Immature natural killer cell (primary cell): ENCODE data around the gene CRHR2. TPM values are rescaled to one million over a fixed set of nuclear protein-coding genes. Genes with fewer than 3 reads are reported as not detected.
"Not testable (repeated sequence)": the region's sequence is repeated elsewhere in the genome, so short reads cannot be mapped to it uniquely, and the experiment has no call there.

ENCODE experiments used
- DNase-seq, 3 donors: peaks; one replicate each; pipeline ENCODE4 v3.0.0; 2022; ENCODE audit warnings: mixed read lengths in 1 of 3
- H3K27ac Mint-ChIP-seq, 6 donors: one replicate each; pipeline ENCODE4 v1.8.0; 2020; ENCODE audit warnings: mixed read lengths in 6 of 6, mild to moderate bottlenecking in 5 of 6, inconsistent platforms in 4 of 6, moderate library complexity in 3 of 6
- H3K27me3 Mint-ChIP-seq, 3 donors: one replicate each; pipeline ENCODE4 v1.8.0; 2020 to 2021; ENCODE audit warnings: low read depth in 3 of 3, mild to moderate bottlenecking in 3 of 3, mixed read lengths in 3 of 3, moderate library complexity in 3 of 3, inconsistent platforms in 1 of 3
- H3K36me3 Mint-ChIP-seq, 3 donors: one replicate each; pipeline ENCODE4 v1.8.0; 2020; ENCODE audit warnings: mixed read lengths in 3 of 3, inconsistent platforms in 2 of 3, mild to moderate bottlenecking in 2 of 3
- H3K4me1 Mint-ChIP-seq, 2 donors: one replicate each; pipeline ENCODE4 v1.8.0; 2020; ENCODE audit warnings: inconsistent platforms in 2 of 2, mild to moderate bottlenecking in 2 of 2, mixed read lengths in 2 of 2, moderate library complexity in 1 of 2
- H3K4me3 Mint-ChIP-seq, 5 donors: one replicate each; pipeline ENCODE4 v1.8.0; 2020; ENCODE audit warnings: mild to moderate bottlenecking in 5 of 5, mixed read lengths in 5 of 5, inconsistent platforms in 3 of 5, moderate library complexity in 3 of 5
- H3K9me3 Mint-ChIP-seq, 6 donors: one replicate each; pipeline ENCODE4 v1.8.0; 2020; ENCODE audit warnings: mild to moderate bottlenecking in 6 of 6, mixed read lengths in 6 of 6, inconsistent platforms in 4 of 6, moderate library complexity in 3 of 6
- polyA plus RNA-seq, 3 donors: library from polyadenylated mRNA; unstranded; fragments of 300-500 nt; fragmentation: Illumina TruSeq; gene quantifications; one replicate each; pipeline ENCODE4 v1.2.3, GENCODE V29; 2021

The CRHR2 gene
- polyA plus RNA-seq, 3 donors from 2014 or later, result not detected

DNA sequence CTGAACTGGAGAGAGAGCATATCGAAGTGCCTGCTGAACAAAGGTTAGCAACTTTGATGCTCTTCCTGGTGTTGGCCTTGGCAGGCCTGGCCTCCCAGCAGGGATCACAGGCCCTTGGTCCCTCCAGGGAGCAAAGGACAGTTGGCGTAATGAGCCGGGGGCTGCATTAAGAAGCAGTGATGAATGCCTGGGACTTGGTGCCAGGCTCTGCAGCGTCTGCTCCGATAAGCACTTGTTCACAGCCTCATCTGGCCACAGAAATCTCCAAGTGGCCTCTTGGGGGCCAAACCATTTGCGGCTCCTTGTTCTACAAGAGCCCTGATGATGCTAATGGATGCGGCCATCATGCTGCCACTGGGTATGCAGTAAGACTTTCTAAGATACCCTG is 31.8 kb downstream of the CRHR2 start:
- peaks cover 0 to 2% (median 0%) of the 10 kb centered on the region in 3 donors for H3K27me3 Mint-ChIP-seq
- H3K4me3 Mint-ChIP-seq, result no peak overlapping the region
- no peak overlapping the region for H3K27ac Mint-ChIP-seq
- DNase-seq, result no peak
- no peaks in the 10 kb centered on the region for H3K4me1 Mint-ChIP-seq
- H3K9me3 Mint-ChIP-seq, result no peaks in the 10 kb centered on the region
- H3K36me3 Mint-ChIP-seq, result peaks cover 0 to 11% (median 3%) of the 10 kb centered on the region in 3 donors

DNA sequence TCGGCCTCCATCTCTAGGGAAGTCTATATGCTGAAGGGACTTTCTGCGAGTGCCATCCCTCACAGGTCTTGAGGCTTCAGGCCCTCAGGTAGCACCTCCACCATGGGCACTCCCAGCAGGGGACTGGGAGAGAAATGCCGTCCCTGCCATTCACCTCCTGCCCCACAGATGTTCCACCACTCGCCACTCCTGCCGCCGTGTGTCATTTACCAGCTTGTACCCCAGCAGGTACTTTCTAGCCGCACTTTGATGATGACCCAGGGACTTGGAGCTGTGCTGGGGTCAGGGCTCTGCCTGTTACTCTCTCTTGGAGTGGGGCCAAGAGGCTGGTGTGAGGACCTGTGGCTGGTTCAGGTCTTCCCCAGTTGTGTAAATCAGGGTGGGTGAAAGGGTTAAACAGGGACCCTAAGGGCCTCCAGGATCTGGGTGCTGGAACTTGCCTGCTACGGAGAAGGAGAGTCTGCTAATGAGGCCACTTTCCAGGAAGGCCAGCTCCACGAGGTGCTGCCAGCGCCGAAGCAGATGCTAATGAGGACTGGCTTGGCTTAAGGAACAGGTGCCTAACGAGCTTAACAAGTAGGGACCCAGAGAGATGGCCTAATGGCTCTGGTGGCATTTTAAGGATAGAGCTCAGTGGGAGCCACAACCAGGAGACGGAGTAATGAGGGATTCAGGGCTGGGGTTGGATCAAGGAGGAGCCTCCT is 32.4 kb downstream of the CRHR2 start:
- peaks cover 0 to 15% (median 6%) of the 10 kb centered on the region in 3 donors for H3K36me3 Mint-ChIP-seq
- no peaks in the 10 kb centered on the region for H3K9me3 Mint-ChIP-seq
- peaks cover 0 to 2% (median 0%) of the 10 kb centered on the region in 3 donors for H3K27me3 Mint-ChIP-seq
- no peak overlapping the region for H3K27ac Mint-ChIP-seq
- DNase-seq, result no peak
- H3K4me1 Mint-ChIP-seq, result no peaks in the 10 kb centered on the region
- no peak overlapping the region for H3K4me3 Mint-ChIP-seq

DNA sequence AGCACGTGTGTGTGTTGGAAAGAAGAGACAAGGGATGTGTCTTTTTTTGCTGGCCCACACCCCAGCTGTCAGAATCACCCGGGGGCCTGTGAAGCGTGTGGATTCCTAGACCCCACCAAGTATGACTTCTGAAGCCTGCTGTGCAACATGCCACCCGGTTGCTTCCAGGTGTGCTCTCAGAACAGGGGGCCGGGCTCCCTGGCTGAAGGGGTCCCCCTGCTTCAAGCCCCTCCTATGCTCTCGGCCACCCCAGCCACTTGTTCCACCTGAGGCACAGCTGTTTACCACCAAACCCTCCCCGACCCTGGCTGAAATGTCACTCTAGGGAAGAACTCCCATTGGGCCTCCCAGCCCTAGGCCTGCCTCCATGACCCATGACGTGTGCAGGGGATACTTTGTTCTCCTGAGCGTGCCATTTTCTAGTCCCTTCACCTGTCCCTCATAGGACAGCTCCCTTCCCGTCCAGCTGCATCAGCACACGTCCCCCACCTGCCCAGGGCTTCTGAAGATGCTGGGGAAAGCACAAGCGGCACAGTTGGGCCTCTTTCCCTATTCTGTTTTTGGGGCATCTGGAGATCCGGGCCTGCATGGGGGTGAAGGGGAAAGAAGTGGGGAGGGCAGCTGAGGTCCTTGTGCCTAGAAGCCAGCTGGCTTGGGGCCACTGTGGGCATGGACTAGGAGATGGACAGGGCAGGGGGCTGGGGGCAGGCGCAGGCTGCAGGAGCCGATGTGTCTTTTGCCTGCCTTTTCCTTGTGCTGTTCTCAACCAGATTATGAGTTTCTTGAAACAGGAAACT is 33.3 kb downstream of the CRHR2 start:
- no peaks in the 10 kb centered on the region for H3K9me3 Mint-ChIP-seq
- no peak overlapping the region for H3K27ac Mint-ChIP-seq
- no peaks in the 10 kb centered on the region for H3K4me1 Mint-ChIP-seq
- DNase-seq, result no peak
- peaks cover 0 to 8% (median 7%) of the 10 kb centered on the region in 3 donors for H3K36me3 Mint-ChIP-seq
- no peak overlapping the region for H3K4me3 Mint-ChIP-seq
- H3K27me3 Mint-ChIP-seq, result peaks cover 0 to 2% (median 0%) of the 10 kb centered on the region in 3 donors

DNA sequence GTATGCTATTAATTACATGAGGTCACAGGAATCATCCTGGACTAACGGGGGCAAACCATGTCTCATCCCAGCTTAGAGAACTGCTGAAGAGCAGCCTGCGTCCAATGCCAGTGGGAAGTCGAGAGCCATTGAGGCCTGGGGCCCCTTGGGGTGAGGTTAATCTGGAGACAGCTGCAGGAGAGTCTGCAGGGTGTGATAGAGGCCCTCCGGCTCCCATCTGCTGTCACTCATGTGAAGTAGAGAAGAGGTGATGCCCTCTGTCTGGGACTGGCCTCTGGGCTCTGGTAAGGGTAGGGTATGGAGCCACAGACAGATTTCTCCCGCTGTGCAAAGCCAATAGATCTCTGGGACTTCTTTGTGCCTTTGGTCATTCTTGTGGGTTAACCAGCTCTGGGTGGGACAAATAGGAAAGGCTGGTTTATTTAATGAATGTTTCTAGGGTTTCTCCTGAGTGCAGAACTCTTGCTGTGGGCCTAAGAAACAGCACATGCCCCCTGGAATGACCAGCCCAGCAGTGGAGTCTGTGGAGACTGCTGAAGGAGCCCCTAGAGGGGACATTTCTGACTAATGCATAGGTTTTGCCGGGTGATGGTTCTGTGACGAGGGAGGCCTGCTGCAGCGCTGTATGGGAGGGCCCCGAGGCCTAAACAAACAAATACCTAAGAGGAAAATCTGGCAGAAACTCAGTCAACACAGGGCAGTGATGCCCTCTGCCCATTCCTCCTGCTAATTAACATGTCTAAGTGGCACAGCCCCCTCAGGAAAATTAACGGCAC is 34.5 kb downstream of the CRHR2 start:
- DNase-seq, result no peak
- Mint-ChIP-seq H3K9me3 (no peaks in the 10 kb centered on the region), H3K27me3 (peaks cover 0 to 2% (median 0%) of the 10 kb centered on the region in 3 donors), H3K4me1 (no peaks in the 10 kb centered on the region), H3K4me3 (no peak overlapping the region), H3K36me3 (peaks cover 0 to 9% (median 6%) of the 10 kb centered on the region in 3 donors), H3K27ac (no peak overlapping the region)

- H3K4me3 Mint-ChIP-seq, result no peak overlapping the region
- peaks cover 0 to 9% (median 6%) of the 10 kb centered on the region in 3 donors for H3K36me3 Mint-ChIP-seq
- no peaks in the 10 kb centered on the region for H3K9me3 Mint-ChIP-seq
- no peak for DNase-seq
- no peaks in the 10 kb centered on the region for H3K4me1 Mint-ChIP-seq
- H3K27ac Mint-ChIP-seq, result no peak overlapping the region
- H3K27me3 Mint-ChIP-seq, result peaks cover 0 to 2% (median 0%) of the 10 kb centered on the region in 3 donors
Measured at GRCh38 chr7:30646154-30646553, 36.1 kb downstream of the CRHR2 start.

GRCh38 chr7:30645661-30646060 is 36.6 kb downstream of the CRHR2 start:
- H3K27ac Mint-ChIP-seq, result peak overlapping the region in 1 of 6 donors; percentile 64
- peaks cover 0 to 2% (median 0%) of the 10 kb centered on the region in 3 donors for H3K27me3 Mint-ChIP-seq
- no peak for DNase-seq
- no peaks in the 10 kb centered on the region for H3K9me3 Mint-ChIP-seq
- no peaks in the 10 kb centered on the region for H3K4me1 Mint-ChIP-seq
- no peak overlapping the region for H3K4me3 Mint-ChIP-seq
- H3K36me3 Mint-ChIP-seq, result peaks cover 0 to 9% (median 6%) of the 10 kb centered on the region in 3 donors

DNA sequence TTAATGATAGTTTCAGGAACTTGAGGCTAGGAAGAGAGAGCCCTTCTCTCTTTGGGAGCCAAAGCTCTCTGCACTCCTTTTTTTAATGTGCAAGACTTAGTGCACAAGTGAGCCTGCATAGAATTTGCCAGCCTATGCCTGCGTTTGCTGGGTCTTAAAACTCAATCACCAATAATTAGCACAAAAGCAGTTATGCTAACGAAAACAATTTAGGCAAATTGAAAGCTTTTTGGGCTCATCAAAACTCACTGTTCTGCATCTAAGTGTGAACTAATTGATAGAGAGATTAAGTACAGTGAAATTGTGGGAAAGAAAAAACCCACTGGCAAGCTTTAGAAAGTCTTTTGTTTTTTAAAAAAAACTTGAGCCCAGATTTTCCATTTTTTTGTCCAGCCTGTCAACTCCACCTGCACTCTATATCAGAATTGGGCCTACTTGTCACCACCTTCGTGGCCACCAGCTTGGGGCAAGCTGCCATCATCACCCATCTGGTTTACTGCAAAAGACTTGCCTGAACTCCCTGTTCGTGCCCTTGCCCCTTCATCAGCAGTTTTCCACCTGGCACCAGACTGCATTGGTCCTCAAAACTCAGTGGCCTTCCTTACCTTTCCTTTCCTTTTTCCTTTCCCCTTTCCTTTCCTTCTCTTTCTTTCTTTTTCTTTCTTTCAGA is 37.8 kb downstream of the CRHR2 start:
- Mint-ChIP-seq H3K9me3 (no peaks in the 10 kb centered on the region), H3K27ac (peak overlapping the region in 1 of 6 donors; percentile 49), H3K36me3 (peaks cover 0 to 9% (median 6%) of the 10 kb centered on the region in 3 donors), H3K27me3 (peaks cover 0 to under 1% (median 0%) of the 10 kb centered on the region in 3 donors), H3K4me1 (no peaks in the 10 kb centered on the region), H3K4me3 (no peak overlapping the region)
- DNase-seq, result no peak

- DNase-seq, result no peak
- Mint-ChIP-seq H3K36me3 (peaks cover 0 to 9% (median 6%) of the 10 kb centered on the region in 3 donors), H3K27ac (no peak overlapping the region), H3K9me3 (no peaks in the 10 kb centered on the region), H3K4me1 (no peaks in the 10 kb centered on the region), H3K4me3 (peak overlapping the region in 1 of 5 donors; percentile 41), H3K27me3 (no peaks in the 10 kb centered on the region)
Measured at GRCh38 chr7:30642789-30643188, 39.5 kb downstream of the CRHR2 start.

DNA sequence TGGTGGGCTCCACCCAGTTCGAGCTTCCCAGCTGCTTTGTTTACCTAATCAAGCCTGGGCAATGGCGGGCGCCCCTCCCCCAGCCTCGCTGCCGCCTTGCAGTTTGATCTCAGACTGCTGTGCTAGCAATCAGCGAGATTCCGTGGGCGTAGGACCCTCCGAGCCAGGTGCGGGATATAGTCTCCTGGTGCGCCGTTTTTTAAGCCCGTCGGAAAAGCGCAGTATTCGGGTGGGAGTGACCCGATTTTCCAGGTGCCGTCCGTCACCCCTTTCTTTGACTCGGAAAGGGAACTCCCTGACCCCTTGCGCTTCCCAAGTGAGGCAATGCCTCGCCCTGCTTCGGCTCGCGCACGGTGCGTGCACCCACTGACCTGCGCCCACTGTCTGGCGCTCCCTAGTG is 39.9 kb downstream of the CRHR2 start:
- H3K36me3 Mint-ChIP-seq, H3K27me3 Mint-ChIP-seq, H3K27ac Mint-ChIP-seq, H3K4me1 Mint-ChIP-seq, DNase-seq, H3K9me3 Mint-ChIP-seq: not testable (repeated sequence)
- H3K4me3 Mint-ChIP-seq, result peak overlapping the region in 1 of 5 donors; percentile 41

DNA sequence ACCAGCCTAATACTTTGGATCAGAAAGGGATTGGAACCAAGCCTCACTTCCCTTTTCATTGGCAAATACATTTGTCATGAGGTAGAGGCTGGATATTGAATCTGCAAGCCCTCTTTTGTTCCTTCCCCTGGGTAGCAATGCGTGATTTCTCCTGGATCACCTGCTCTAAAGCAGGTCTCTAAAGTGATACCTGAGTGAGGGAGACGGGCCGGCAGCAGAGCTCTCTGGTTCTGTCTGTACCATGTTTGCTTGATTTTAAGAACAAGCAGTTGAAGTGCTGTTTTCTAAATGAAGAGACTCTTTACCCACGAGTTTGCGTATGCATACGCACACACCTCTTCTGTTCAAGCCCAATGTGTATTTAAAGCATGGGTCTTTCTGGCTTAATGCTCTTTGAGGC is 46.5 kb downstream of the CRHR2 start:
- Mint-ChIP-seq H3K4me1 (no peaks in the 10 kb centered on the region), H3K9me3 (no peaks in the 10 kb centered on the region), H3K27ac (no peak overlapping the region)

GRCh38 chr7:30634634-30635201 is 47.5 kb downstream of the CRHR2 start:
- Mint-ChIP-seq H3K36me3 (peaks cover 8 to 44% (median 18%) of the 10 kb centered on the region in 3 donors), H3K4me3 (no peak overlapping the region), H3K4me1 (no peaks in the 10 kb centered on the region), H3K27me3 (no peaks in the 10 kb centered on the region), H3K9me3 (no peaks in the 10 kb centered on the region), H3K27ac (no peak overlapping the region)
- DNase-seq, result no peak

More for the DNA sequence above, 46.5 kb downstream of the CRHR2 start:
- H3K4me3 Mint-ChIP-seq, result no peak overlapping the region
- H3K36me3 Mint-ChIP-seq, result peaks cover 8 to 40% (median 18%) of the 10 kb centered on the region in 3 donors
- DNase-seq, result no peak
- H3K27me3 Mint-ChIP-seq, result no peaks in the 10 kb centered on the region

DNA sequence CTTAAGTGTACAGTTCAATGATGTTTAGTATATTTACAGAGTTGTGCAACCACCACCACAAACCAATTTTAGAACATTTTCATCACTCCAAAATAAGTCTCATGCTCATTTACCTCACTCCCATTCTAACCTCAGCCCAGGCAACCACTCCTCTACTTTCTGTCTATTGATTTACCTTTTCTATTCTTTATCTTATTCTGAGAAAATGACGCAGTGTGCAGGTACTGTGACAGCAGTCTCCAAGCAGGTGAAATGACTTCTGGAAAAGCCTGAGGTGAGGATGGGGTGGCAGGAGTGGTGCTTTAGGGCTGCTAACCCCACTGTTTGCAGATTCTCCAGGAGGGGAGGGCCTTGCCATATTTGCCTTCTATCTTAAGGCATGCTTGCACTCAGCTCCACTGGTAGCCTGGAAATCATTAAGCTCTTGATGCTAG is 48.0 kb downstream of the CRHR2 start:
- DNase-seq, result no peak
- no peaks in the 10 kb centered on the region for H3K4me1 Mint-ChIP-seq
- H3K9me3 Mint-ChIP-seq, result no peaks in the 10 kb centered on the region
- peak overlapping the region in 1 of 6 donors; percentile 26 for H3K27ac Mint-ChIP-seq
- peaks cover 8 to 48% (median 18%) of the 10 kb centered on the region in 3 donors for H3K36me3 Mint-ChIP-seq
- no peak overlapping the region for H3K4me3 Mint-ChIP-seq
- no peaks in the 10 kb centered on the region for H3K27me3 Mint-ChIP-seq

- peaks cover 16 to 58% (median 18%) of the 10 kb centered on the region in 3 donors for H3K36me3 Mint-ChIP-seq
Measured at GRCh38 chr7:30633223-30633622, 49.0 kb downstream of the CRHR2 start.

More at GRCh38 chr7:30633223-30633622, 49.0 kb downstream of the CRHR2 start:
- no peaks in the 10 kb centered on the region for H3K27me3 Mint-ChIP-seq
- no peak overlapping the region for H3K4me3 Mint-ChIP-seq
- no peak for DNase-seq
- H3K27ac Mint-ChIP-seq, result peak overlapping the region in 1 of 6 donors; percentile 7
- no peaks in the 10 kb centered on the region for H3K9me3 Mint-ChIP-seq
- no peaks in the 10 kb centered on the region for H3K4me1 Mint-ChIP-seq
